ENCODE data around the gene DOK7.

GRCh38 chr4:3419836-3420605 is 43.1 kb upstream of the DOK7 start:
- TF ChIP-seq, protein P1, sequence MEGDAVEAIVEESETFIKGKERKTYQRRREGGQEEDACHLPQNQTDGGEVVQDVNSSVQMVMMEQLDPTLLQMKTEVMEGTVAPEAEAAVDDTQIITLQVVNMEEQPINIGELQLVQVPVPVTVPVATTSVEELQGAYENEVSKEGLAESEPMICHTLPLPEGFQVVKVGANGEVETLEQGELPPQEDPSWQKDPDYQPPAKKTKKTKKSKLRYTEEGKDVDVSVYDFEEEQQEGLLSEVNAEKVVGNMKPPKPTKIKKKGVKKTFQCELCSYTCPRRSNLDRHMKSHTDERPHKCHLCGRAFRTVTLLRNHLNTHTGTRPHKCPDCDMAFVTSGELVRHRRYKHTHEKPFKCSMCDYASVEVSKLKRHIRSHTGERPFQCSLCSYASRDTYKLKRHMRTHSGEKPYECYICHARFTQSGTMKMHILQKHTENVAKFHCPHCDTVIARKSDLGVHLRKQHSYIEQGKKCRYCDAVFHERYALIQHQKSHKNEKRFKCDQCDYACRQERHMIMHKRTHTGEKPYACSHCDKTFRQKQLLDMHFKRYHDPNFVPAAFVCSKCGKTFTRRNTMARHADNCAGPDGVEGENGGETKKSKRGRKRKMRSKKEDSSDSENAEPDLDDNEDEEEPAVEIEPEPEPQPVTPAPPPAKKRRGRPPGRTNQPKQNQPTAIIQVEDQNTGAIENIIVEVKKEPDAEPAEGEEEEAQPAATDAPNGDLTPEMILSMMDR (IDR thresholded peaks at IDR 0.05): no peak
- TF ChIP-seq POLR2AphosphoS5 (IDR thresholded peaks at IDR 0.05): no peak
